H1 (cell line): ENCODE measurements around the gene CBLL1. TPM values are rescaled to one million over a fixed set of nuclear protein-coding genes. Genes with fewer than 3 reads are reported as not detected.

Experiments used
- CTCF ChIA-PET: fragments of 300-600 bp; sonication (Branson Sonifier 250); formaldehyde crosslinking; loops from one replicate; lab custom pipeline; 2021; ENCODE audit not compliant: partially characterized antibody; lab: Charles Lee
- POLR2A ChIA-PET: fragments of 300-600 bp; sonication (Branson Sonifier 250); formaldehyde crosslinking; loops from one replicate; lab custom pipeline; 2021; ENCODE audit warnings: inconsistent platforms; ENCODE audit not compliant: partially characterized antibody; lab: Charles Lee
- DNase-seq, 2 experiments: peaks; one replicate each; pipeline versions ENCODE4 v3.0.0 to v3.0.0-alpha.2; 2010 to 2022; ENCODE audit warnings: low spot score in 2 of 2, low read depth in 1 of 2, mixed read lengths in 1 of 2
- FAIRE-seq: peaks from 2 replicates; lab custom pipeline; 2011; peaks lifted over from hg19 to GRCh38; lab: Jason Lieb, UNC
- H2AFZ ChIP-seq: 2 replicates; pipeline ENCODE4 v1.8.1; 2012; ENCODE audit warnings: low read length, inconsistent platforms
- H2AK5ac ChIP-seq: 2 replicates; pipeline ENCODE4 v1.6.1; 2013; ENCODE audit warnings: low read depth, low read length
- H2BK120ac ChIP-seq: replicated peaks from 2 replicates; pipeline ENCODE3; 2013; ENCODE audit warnings: low read depth, low read length, inconsistent platforms
- H2BK12ac ChIP-seq: 2 replicates; pipeline ENCODE4 v1.6.1; 2013; ENCODE audit warnings: low read depth, low read length
- H2BK15ac ChIP-seq: 2 replicates; pipeline ENCODE4 v1.6.1; 2013; ENCODE audit warnings: low read length
- H2BK20ac ChIP-seq: 2 replicates; pipeline ENCODE4 v1.6.1; 2013; ENCODE audit warnings: low read length
- H2BK5ac ChIP-seq: 2 replicates; pipeline ENCODE4 v1.6.1; 2013; ENCODE audit warnings: low read depth, low read length
- H3K14ac ChIP-seq: 2 replicates; pipeline ENCODE4 v1.6.1; 2013; ENCODE audit warnings: inconsistent platforms; ENCODE audit not compliant: insufficient read length
- H3K18ac ChIP-seq: 2 replicates; pipeline ENCODE4 v1.6.1; 2013; ENCODE audit warnings: low read length; ENCODE audit errors: extremely low read depth
- H3K23ac ChIP-seq: 2 replicates; pipeline ENCODE4 v1.6.1; 2013; ENCODE audit warnings: inconsistent platforms; ENCODE audit not compliant: insufficient read length
- H3K23me2 ChIP-seq: 2 replicates; pipeline ENCODE4 v1.6.1; 2013; ENCODE audit warnings: low read depth, low read length
- H3K27ac ChIP-seq: 2 replicates; pipeline ENCODE4 v1.6.1; 2011; ENCODE audit warnings: low read depth, low read length, inconsistent platforms
- H3K27me3 ChIP-seq, 4 experiments: replicated peaks in 1 of 4; 1 replicate in 1 of 4; 2 replicates in 3 of 4; pipeline versions ENCODE4 v1.6.1 to v1.8.1; 2011 to 2013; ENCODE audit warnings: low read length in 3 of 4, mild to moderate bottlenecking in 3 of 4, inconsistent platforms in 2 of 4, mixed read lengths in 2 of 4, moderate library complexity in 1 of 4; ENCODE audit not compliant: control insufficient read depth in 3 of 4, insufficient read depth in 3 of 4; ENCODE audit errors: extremely low read depth in 1 of 4
- H3K36me3 ChIP-seq, 4 experiments: 2 replicates each; pipeline versions ENCODE4 v1.6.1 to v1.8.1; 2011 to 2013; ENCODE audit warnings: mild to moderate bottlenecking in 4 of 4, low read length in 3 of 4, moderate library complexity in 2 of 4, control low read depth in 1 of 4, inconsistent platforms in 1 of 4; ENCODE audit not compliant: insufficient read depth in 4 of 4, control insufficient read depth in 2 of 4
- H3K4ac ChIP-seq: replicated peaks from 2 replicates; pipeline ENCODE3; 2013; ENCODE audit warnings: low read length, low read depth, mixed read lengths, inconsistent platforms; ENCODE audit not compliant: insufficient read length
- H3K4me1 ChIP-seq, 4 experiments: replicated peaks in 1 of 4; 1 replicate in 1 of 4; 2 replicates in 3 of 4; pipeline versions ENCODE4 v1.6.1 to v1.8.1; 2011 to 2013; ENCODE audit warnings: low read length in 3 of 4, inconsistent platforms in 2 of 4, mixed read lengths in 1 of 4; ENCODE audit not compliant: insufficient read depth in 4 of 4, control insufficient read depth in 3 of 4
- H3K4me2 ChIP-seq, 2 experiments: 2 replicates each; pipeline versions ENCODE4 v1.6.1 to v1.8.1; 2011 to 2013; ENCODE audit warnings: low read depth in 2 of 2, low read length in 2 of 2, control low read depth in 1 of 2, inconsistent platforms in 1 of 2, mild to moderate bottlenecking in 1 of 2; ENCODE audit not compliant: insufficient read depth in 1 of 2
- H3K4me3 ChIP-seq, 4 experiments: fragments of 200-600, 300-600 bp in 1 of 4; sonication (generic), shearing (Covaris generic), sonication (Bioruptor Twin) in 1 of 4; 2 replicates each; pipeline versions ENCODE4 v1.5.1 to v1.8.1; 2011 to 2016; ENCODE audit warnings: low read length in 4 of 4, low read depth in 3 of 4, control low read depth in 2 of 4, inconsistent platforms in 2 of 4, mild to moderate bottlenecking in 2 of 4, mixed read lengths in 1 of 4, moderate library complexity in 1 of 4; ENCODE audit not compliant: insufficient read depth in 2 of 4; ENCODE audit errors: extremely low read depth in 1 of 4
- H3K56ac ChIP-seq: replicated peaks from 2 replicates; pipeline ENCODE3; 2013; ENCODE audit warnings: low read depth, mild to moderate bottlenecking, mixed read lengths, low read length, inconsistent platforms; ENCODE audit not compliant: insufficient read length
- H3K79me1 ChIP-seq: 2 replicates; pipeline ENCODE4 v1.6.1; 2013; ENCODE audit warnings: low read depth, low read length, control low read depth
- H3K79me2 ChIP-seq, 2 experiments: 2 replicates each; pipeline versions ENCODE4 v1.6.1 to v1.8.1; 2012 to 2013; ENCODE audit warnings: low read length in 2 of 2, mild to moderate bottlenecking in 2 of 2, inconsistent platforms in 1 of 2; ENCODE audit not compliant: insufficient read depth in 2 of 2, control insufficient read depth in 1 of 2
- H3K9ac ChIP-seq, 4 experiments: replicated peaks in 1 of 4; 1 replicate in 1 of 4; 2 replicates in 3 of 4; pipeline versions ENCODE4 v1.6.1 to v1.8.1; 2011 to 2013; ENCODE audit warnings: low read depth in 3 of 4, low read length in 3 of 4, control low read depth in 2 of 4, mild to moderate bottlenecking in 2 of 4, moderate library complexity in 2 of 4, inconsistent platforms in 1 of 4; ENCODE audit errors: extremely low read depth in 1 of 4
- H3K9me3 ChIP-seq, 2 experiments: 2 replicates each; pipeline versions ENCODE4 v1.6.1 to v1.8.1; 2012 to 2013; ENCODE audit warnings: mild to moderate bottlenecking in 2 of 2, moderate library complexity in 2 of 2, control low read depth in 1 of 2, inconsistent platforms in 1 of 2, low read depth in 1 of 2, low read length in 1 of 2, mixed read lengths in 1 of 2; ENCODE audit not compliant: insufficient read depth in 2 of 2
- H4K20me1 ChIP-seq, 2 experiments: replicated peaks in 1 of 2; 2 replicates each; pipeline versions ENCODE3 to v1.8.1; 2011 to 2013; ENCODE audit warnings: inconsistent platforms in 2 of 2, low read length in 2 of 2, mild to moderate bottlenecking in 1 of 2; ENCODE audit not compliant: insufficient read depth in 2 of 2, control insufficient read depth in 1 of 2
- H4K5ac ChIP-seq: 2 replicates; pipeline ENCODE4 v1.6.1; 2013; ENCODE audit warnings: low read length, low read depth, mixed read lengths, inconsistent platforms; ENCODE audit not compliant: insufficient read length
- H4K8ac ChIP-seq: 2 replicates; pipeline ENCODE4 v1.8.0; 2013; ENCODE audit warnings: mild to moderate bottlenecking, moderate library complexity, low read length, inconsistent platforms; ENCODE audit not compliant: insufficient read depth; ENCODE audit errors: extremely low read depth
- H4K91ac ChIP-seq: replicated peaks from 2 replicates; pipeline ENCODE3; 2013; ENCODE audit warnings: low read length, mixed read lengths, inconsistent platforms; ENCODE audit not compliant: insufficient read length
- JUN ChIP-seq: IDR thresholded peaks from 2 replicates; pipeline ENCODE4 v1.6.1; 2011; ENCODE audit warnings: low read depth, mild to moderate bottlenecking, improper control_type of control experiment, low read length
- WGBS, 2 experiments: shearing (Covaris generic) in 1 of 2; methylation state at CpG; one replicate each; pipeline versions ENCODE4 v1.1.6 to v1.1.7; 2013 to 2015; ENCODE audit warnings: low lambda C conversion rate in 2 of 2, mixed read lengths in 2 of 2, inconsistent platforms in 1 of 2, low coverage in 1 of 2, missing lambda C conversion rate in 1 of 2; ENCODE audit not compliant: insufficient replicate concordance in 2 of 2, insufficient coverage in 1 of 2, insufficient read length in 1 of 2; ENCODE audit errors: extremely low coverage in 1 of 2, missing lambda C conversion rate in 1 of 2; 5-methylcytosine and 5-hydroxymethylcytosine counted together
- polyA plus RNA-seq, 7 experiments: library from polyadenylated mRNA; depleted of rRNA in 3 of 7; stranded (reverse) in 5 of 7; unstranded in 2 of 7; fragments of >200 nt in 5 of 7; fragments of 200-250 nt in 2 of 7; gene quantifications; 1 replicate in 5 of 7; 2 replicates in 1 of 7; 4 replicates in 1 of 7; pipeline versions ENCODE4 v1.2.1 to v1.2.3, GENCODE V29; 2011 to 2013; ENCODE audit warnings: missing spikeins in 2 of 7, mixed read lengths in 2 of 7
- total RNA-seq: library from RNA; stranded (reverse); fragmentation: NEBNext Ultra II Directional; extraction: Animal tissue kit (Norgen Biotek cat#: 25700); gene quantifications from 2 replicates; pipeline ENCODE4 v1.2.1, GENCODE V29; 2021

CBLL1 gene
- total and polyA plus RNA-seq, 2 of the 8 experiments (the other 6 are each of a cell fraction or from before 2014, with no cell fraction given) = 27.0 to 34.0 TPM

DNA sequence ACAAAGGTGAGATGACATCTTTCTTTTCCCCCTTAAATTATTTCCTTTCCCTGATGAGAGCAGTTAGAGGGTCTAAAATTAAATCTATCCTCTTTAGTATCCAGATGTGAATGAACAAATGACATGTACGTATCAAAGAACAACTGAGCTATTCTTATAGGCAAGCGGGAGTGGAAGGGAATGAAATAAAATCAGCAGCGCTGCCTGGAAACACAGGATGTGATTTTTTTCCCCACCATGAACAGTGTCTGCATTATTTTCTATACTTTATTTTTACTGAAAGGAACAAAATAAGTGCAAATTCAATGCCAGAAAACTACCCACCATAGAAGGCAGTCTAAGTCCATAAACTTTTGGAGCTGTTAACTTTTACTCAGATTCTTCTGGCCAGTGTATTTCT is 42.8 kb upstream of the CBLL1 start:
- Histone ChIP-seq H4K91ac (no peak overlapping the region), H3K36me3 (no peaks in the 10 kb centered on the region), H3K4me1 (no peaks in the 10 kb centered on the region), H2BK20ac (no peak overlapping the region), H2AFZ (no peak overlapping the region), H2BK15ac (no peak overlapping the region), H2AK5ac (no peak overlapping the region), H3K4me2 (no peak overlapping the region), H3K4ac (no peak overlapping the region), H3K79me2 (no peaks in the 10 kb centered on the region), H3K56ac (no peak overlapping the region), H3K23ac (no peak overlapping the region), H2BK5ac (no peak overlapping the region), H4K5ac (no peak overlapping the region), H3K79me1 (no peaks in the 10 kb centered on the region), H3K27me3 (no peaks in the 10 kb centered on the region), H4K8ac (no peak overlapping the region), H3K4me3 (no peak overlapping the region), H3K9ac (no peak overlapping the region), H2BK120ac (no peak overlapping the region), H3K18ac (no peak overlapping the region), H2BK12ac (no peak overlapping the region), H3K9me3 (no peaks in the 10 kb centered on the region), H3K27ac (no peak overlapping the region), H4K20me1 (no peaks in the 10 kb centered on the region), H3K23me2 (no peaks in the 10 kb centered on the region), H3K14ac (no peak overlapping the region)
- ChIA-PET CTCF (interaction anchor here (0.8 to 3.1 kb wide), 5 partner anchors 9 to 41 kb away, joined by 3 to 8 read pairs (median 4); no protein-coding TSS in a partner anchor), POLR2A (no interaction called here)
- TF ChIP-seq JUN = no peak
- FAIRE-seq = no peak
- 90% methylated on average over 3 of the region's 3 CpGs; no CpG with 5 or more reads in 1 of the 2 experiments for WGBS, 2 experiments
- DNase-seq = no peak
